ENCODE data around the gene CDH16. TPM values are rescaled to one million over a fixed set of nuclear protein-coding genes. Genes with fewer than 3 reads are reported as not detected.

Gene CDH16
- total and polyA plus RNA-seq, 7 donors: 0.19 to 0.60 TPM; not detected in 5

DNA sequence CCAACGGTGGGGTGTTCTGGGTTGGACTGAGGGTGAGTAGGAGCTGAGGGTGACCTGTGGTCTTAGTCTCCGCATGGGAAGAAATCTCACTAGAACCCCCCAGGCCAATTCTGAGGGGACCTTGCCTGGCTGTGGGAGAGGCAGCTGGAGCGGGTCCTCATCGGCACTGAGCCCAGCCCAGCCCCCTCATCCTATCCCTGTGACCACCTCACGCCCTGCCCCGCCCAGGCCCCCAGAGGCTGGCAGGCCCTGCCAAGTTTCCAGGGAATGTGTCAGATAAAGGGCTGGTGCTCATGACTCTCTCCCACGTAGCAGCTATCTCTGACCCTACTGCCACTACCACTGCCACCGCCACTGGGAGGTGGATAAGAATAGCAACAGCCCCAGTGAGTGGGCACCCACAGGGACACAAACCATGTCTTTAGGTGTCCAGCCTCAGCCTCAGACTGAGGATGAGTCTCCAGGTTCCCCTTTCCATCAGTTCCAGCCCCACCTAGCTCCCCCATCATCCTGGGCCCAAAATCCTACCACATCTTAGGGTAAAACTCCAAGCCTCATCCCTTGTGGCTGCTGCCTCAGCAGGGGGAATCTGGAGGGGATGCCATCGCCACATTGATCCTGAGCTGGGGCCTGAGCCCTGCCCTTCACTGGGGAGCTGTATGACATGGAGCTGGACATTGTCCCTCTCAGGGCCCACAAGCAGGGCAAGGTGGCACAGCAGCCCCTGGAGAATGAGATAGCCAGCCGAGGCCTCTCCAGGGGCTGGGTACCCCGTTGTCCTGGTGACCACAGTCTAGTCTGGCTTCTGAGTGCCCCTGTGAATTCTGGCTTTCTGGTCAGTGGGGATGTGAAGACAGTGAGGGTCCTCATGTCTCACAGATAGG is 14.9 kb downstream of the CDH16 start:
- Histone ChIP-seq H3K36me3 (no peaks in the 10 kb centered on the region), H3K9me3 (no peaks in the 10 kb centered on the region), H3K27ac (peak overlapping the region; percentile 84 to 96 (median 90)), H3K27me3 (no peaks in the 10 kb centered on the region), H3K4me3 (no peak overlapping the region), H3K4me1 (peaks cover 0 to 75% (median 74%) of the 10 kb centered on the region in 4 donors)
- DNase-seq: no peak
- WGBS, 2 donors: 72 to 78% methylated on average over 11 of the region's 11 CpGs
- TF ChIP-seq EP300 (IDR thresholded peaks at IDR 0.05) (no peak), POLR2AphosphoS5 (IDR thresholded peaks at IDR 0.05) (no peak), POLR2A (IDR thresholded peaks at IDR 0.05) (no peak)
- TF ChIP-seq, protein P1, sequence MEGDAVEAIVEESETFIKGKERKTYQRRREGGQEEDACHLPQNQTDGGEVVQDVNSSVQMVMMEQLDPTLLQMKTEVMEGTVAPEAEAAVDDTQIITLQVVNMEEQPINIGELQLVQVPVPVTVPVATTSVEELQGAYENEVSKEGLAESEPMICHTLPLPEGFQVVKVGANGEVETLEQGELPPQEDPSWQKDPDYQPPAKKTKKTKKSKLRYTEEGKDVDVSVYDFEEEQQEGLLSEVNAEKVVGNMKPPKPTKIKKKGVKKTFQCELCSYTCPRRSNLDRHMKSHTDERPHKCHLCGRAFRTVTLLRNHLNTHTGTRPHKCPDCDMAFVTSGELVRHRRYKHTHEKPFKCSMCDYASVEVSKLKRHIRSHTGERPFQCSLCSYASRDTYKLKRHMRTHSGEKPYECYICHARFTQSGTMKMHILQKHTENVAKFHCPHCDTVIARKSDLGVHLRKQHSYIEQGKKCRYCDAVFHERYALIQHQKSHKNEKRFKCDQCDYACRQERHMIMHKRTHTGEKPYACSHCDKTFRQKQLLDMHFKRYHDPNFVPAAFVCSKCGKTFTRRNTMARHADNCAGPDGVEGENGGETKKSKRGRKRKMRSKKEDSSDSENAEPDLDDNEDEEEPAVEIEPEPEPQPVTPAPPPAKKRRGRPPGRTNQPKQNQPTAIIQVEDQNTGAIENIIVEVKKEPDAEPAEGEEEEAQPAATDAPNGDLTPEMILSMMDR (IDR thresholded peaks at IDR 0.05): no peak
- intact Hi-C loops (cut with DNase I): no loop called here

DNA sequence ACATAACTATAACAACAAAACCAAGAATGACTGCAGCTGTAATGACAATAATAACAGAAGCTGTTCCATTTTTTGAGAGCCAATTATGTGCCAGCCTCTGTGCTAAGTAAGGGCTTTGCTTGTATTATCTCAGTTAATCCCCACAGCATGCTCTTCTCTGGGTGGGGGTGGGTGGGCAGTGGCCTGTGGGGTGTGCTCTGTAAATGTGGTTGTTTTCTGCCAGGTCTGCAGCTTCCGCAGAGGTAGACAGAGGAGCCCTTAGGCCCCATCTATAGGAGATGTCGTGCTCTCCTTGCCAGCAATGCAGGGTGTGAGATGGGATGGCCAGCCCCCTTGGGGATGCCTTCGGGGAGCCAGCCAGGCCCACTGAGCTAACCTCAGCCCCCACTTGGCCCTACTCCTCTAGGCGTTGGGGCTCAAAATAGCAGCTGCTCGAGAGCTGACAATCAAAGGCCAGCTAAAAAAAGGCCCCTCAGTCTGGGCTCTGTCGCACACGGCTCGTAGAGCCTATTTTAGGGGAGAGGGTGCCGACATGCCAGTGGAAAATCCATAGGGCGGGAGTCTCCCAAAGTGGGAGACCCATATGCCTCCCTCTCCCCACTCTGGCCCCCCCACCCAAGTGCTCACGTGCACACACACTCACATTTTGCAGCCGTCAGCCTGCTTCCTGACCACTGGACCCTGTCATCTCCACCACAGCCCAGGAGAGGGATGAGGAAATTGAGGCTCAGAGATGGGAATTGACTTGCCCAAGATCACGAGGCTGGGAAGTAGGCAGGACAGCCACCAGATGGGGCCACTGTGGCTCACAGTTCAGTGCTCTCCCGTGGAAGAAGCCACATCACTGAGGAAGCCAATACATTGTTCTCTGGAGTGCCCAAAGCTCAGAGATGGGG is 15.8 kb downstream of the CDH16 start:
- intact Hi-C loops (cut with DNase I): no loop called here
- Histone ChIP-seq H3K27me3 (no peaks in the 10 kb centered on the region), H3K4me3 (no peak overlapping the region), H3K27ac (peak overlapping the region; percentile 84 to 96 (median 90)), H3K36me3 (no peaks in the 10 kb centered on the region), H3K9me3 (no peaks in the 10 kb centered on the region), H3K4me1 (peaks cover 0 to 84% (median 82%) of the 10 kb centered on the region in 4 donors)
- TF ChIP-seq POLR2A (IDR thresholded peaks at IDR 0.05) (no peak), EP300 (IDR thresholded peaks at IDR 0.05) (no peak)
- TF ChIP-seq, protein P1 (IDR thresholded peaks at IDR 0.05): no peak
- 75 to 84% methylated on average over 14 of the region's 14 CpGs for WGBS, 2 donors
- DNase-seq: no peak

DNA sequence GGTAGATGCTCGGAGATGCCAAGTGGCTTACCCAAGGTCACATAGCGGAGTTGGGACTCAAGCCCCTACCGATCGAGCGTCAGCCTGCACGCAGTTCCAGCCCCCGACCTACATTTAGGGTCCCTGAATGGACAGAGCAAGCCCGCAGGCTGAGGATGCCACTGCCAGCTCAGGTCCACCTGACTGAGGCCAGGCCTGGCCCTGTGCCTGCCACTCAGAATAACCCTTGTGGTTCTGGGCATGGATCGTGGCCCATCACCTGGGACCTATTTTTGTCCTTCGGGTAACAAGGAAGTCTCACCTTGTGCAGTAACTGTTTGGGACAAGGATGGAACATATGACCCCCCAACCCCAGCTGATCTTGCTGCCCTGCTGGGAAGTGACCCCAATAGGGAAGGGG is 17.1 kb downstream of the CDH16 start:
- 89 to 95% methylated on average over 10 of the region's 10 CpGs for WGBS, 2 donors
- Histone ChIP-seq H3K36me3 (no peaks in the 10 kb centered on the region), H3K9me3 (no peaks in the 10 kb centered on the region), H3K4me1 (peaks cover 0 to 88% (median 85%) of the 10 kb centered on the region in 4 donors), H3K4me3 (no peak overlapping the region), H3K27ac (peak overlapping the region; percentile 84 to 96 (median 90)), H3K27me3 (no peaks in the 10 kb centered on the region)
- intact Hi-C loops (cut with DNase I): no loop called here
- TF ChIP-seq, protein P1 (IDR thresholded peaks at IDR 0.05): no peak
- TF ChIP-seq POLR2A (IDR thresholded peaks at IDR 0.05): no peak
- no peak for TF ChIP-seq POLR2AphosphoS5 (IDR thresholded peaks at IDR 0.05)
- DNase-seq: peak; percentile 66

DNA sequence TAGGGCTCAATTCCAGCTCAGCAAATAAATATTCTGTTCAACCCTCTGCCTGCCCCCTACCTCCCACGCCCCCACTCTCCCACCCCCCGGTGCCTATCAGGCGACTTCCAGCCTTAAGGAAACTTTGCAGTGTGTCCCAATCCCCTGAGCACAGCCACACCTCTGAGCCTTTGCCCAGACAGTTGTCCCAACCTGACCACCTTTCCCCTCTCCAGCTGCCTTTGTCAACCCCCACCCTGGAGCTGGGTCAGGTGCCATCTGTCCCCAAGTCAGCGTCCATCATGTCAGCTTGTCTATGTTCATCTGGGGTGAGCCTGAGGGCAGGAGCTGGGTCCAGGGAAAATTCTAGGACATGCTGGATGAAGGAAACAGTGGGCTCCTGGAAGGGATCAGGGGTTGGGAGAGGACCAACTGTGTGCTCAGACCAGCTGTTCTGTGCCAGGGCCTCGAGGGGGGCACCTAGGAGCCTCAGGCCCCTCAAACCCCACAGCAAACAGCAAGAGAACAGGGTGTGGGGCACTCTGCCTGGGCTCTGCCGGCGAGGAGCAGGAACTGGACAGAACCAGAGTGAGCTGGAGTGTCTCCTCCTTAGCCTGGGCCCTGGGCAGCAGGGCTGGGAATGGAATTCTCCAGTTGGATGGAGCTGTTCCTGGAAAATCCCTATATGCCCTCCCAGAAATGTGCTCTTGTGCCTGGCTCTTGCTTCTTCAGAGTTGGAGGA is 17.8 kb downstream of the CDH16 start:
- Histone ChIP-seq H3K4me3 (no peak overlapping the region), H3K9me3 (no peaks in the 10 kb centered on the region), H3K27me3 (no peaks in the 10 kb centered on the region), H3K4me1 (peaks cover 0 to 83% (median 81%) of the 10 kb centered on the region in 4 donors), H3K27ac (peak overlapping the region; percentile 84 to 96 (median 90)), H3K36me3 (no peaks in the 10 kb centered on the region)
- TF ChIP-seq EP300 (IDR thresholded peaks at IDR 0.05) (peak in 1 of 4 donors; percentile 62), POLR2AphosphoS5 (IDR thresholded peaks at IDR 0.05) (peak in 2 of 4 donors; percentile 35 to 62), POLR2A (IDR thresholded peaks at IDR 0.05) (no peak)
- DNase-seq: no peak
- 15 to 52% methylated on average over 7 of the region's 7 CpGs for WGBS, 2 donors
- intact Hi-C loops (cut with DNase I): no loop called here

Measured in sigmoid colon (tissue), 7 donors.